IMR-90 (cell line): ENCODE measurements around the gene SNCA. TPM values are rescaled to one million over a fixed set of nuclear protein-coding genes. Genes with fewer than 3 reads are reported as not detected.

Source experiments
- ATAC-seq: fragments of 200-7000 bp; cut with Tn5 transposase; 2 replicates; pipeline ENCODE4 v1.9.1; 2020; ENCODE audit warnings: low read depth, mild to moderate bottlenecking, moderate library complexity
- BruUV-seq: library from RNA; stranded (reverse); fragments of 400-500 nt; replicated peaks from 2 replicates; lab custom pipeline; 2021; lab: Mats Ljungman, UMichigan
- CTCF ChIA-PET: fragments of 300-600 bp; formaldehyde crosslinking; extraction: SDS; loops from one replicate; lab custom pipeline; 2021; ENCODE audit warnings: antibody characterized with exemption; lab: Yijun Ruan, JAX
- POLR2A ChIA-PET: fragments of 300-600 bp; sonication (Branson Sonifier 250); formaldehyde crosslinking; loops from one replicate; lab custom pipeline; 2022; ENCODE audit warnings: antibody characterized with exemption; ENCODE audit not compliant: unreplicated experiment; lab: Charles Lee
- DNase-seq: peaks from one replicate; pipeline ENCODE4 v3.0.0; 2013
- H2AFZ ChIP-seq: replicated peaks from 2 replicates; pipeline ENCODE3; 2013; ENCODE audit warnings: low read length, mild to moderate bottlenecking; ENCODE audit not compliant: poor library complexity
- H2AK5ac ChIP-seq: 2 replicates; pipeline ENCODE4 v1.6.1; 2013; ENCODE audit warnings: low read depth, low read length, inconsistent platforms
- H2AK9ac ChIP-seq: replicated peaks from 2 replicates; pipeline ENCODE3; 2013; ENCODE audit warnings: mild to moderate bottlenecking, low read depth, low read length, moderate library complexity; ENCODE audit not compliant: poor library complexity
- H2BK120ac ChIP-seq: 2 replicates; pipeline ENCODE4 v1.6.1; 2013; ENCODE audit warnings: low read depth, low read length, inconsistent platforms
- H2BK15ac ChIP-seq: 3 replicates; pipeline ENCODE4 v1.6.1; 2013; ENCODE audit warnings: low read depth, low read length, inconsistent platforms
- H2BK20ac ChIP-seq: 2 replicates; pipeline ENCODE4 v1.6.1; 2013; ENCODE audit warnings: low read depth, mild to moderate bottlenecking, inconsistent platforms, low read length, moderate library complexity
- H2BK5ac ChIP-seq: 2 replicates; pipeline ENCODE4 v1.6.1; 2013; ENCODE audit warnings: mild to moderate bottlenecking, low read depth, low read length, inconsistent platforms; ENCODE audit not compliant: poor library complexity, severe bottlenecking
- H3K14ac ChIP-seq: replicated peaks from 2 replicates; pipeline ENCODE4 v1.6.1; 2013; ENCODE audit warnings: low read depth, low read length, inconsistent platforms
- H3K18ac ChIP-seq: 2 replicates; pipeline ENCODE4 v1.6.1; 2013; ENCODE audit warnings: low read depth, low read length, control low read depth
- H3K23ac ChIP-seq: 2 replicates; pipeline ENCODE4 v1.6.1; 2013; ENCODE audit warnings: low read depth, low read length, inconsistent platforms
- H3K27ac ChIP-seq: 2 replicates; pipeline ENCODE4 v1.5.1; 2013; ENCODE audit warnings: mild to moderate bottlenecking, control low read depth, low read length; ENCODE audit not compliant: insufficient read depth
- H3K27me3 ChIP-seq: 2 replicates; pipeline ENCODE4 v1.6.1; 2013; ENCODE audit warnings: low read length; ENCODE audit not compliant: control insufficient read depth, insufficient read depth
- H3K36me3 ChIP-seq: 2 replicates; pipeline ENCODE4 v1.6.1; 2013; ENCODE audit warnings: low read length, mixed read lengths; ENCODE audit not compliant: control insufficient read depth, insufficient read depth
- H3K4ac ChIP-seq: 2 replicates; pipeline ENCODE4 v1.6.1; 2013; ENCODE audit warnings: low read depth, low read length, inconsistent platforms
- H3K4me1 ChIP-seq: 2 replicates; pipeline ENCODE4 v1.6.1; 2013; ENCODE audit warnings: low read length, mixed read lengths; ENCODE audit not compliant: control insufficient read depth, insufficient read depth
- H3K4me2 ChIP-seq: 2 replicates; pipeline ENCODE4 v1.6.1; 2013; ENCODE audit warnings: low read depth, mild to moderate bottlenecking, control low read depth, low read length, moderate library complexity
- H3K4me3 ChIP-seq: 2 replicates; pipeline ENCODE4 v1.5.1; 2013; ENCODE audit warnings: low read depth, mild to moderate bottlenecking, control low read depth, low read length, moderate library complexity; ENCODE audit not compliant: insufficient read depth
- H3K56ac ChIP-seq: 2 replicates; pipeline ENCODE4 v1.6.1; 2013; ENCODE audit warnings: low read length, inconsistent platforms; ENCODE audit not compliant: insufficient read depth; ENCODE audit errors: extremely low read depth
- H3K79me1 ChIP-seq, 2 experiments: 2 replicates each; pipeline ENCODE4 v1.6.1; 2013; ENCODE audit warnings: low read length in 2 of 2, inconsistent platforms in 1 of 2, low read depth in 1 of 2
- H3K9ac ChIP-seq: 2 replicates; pipeline ENCODE4 v1.6.1; 2013; ENCODE audit warnings: low read depth, low read length, control low read depth
- H3K9me1 ChIP-seq: 2 replicates; pipeline ENCODE4 v1.6.1; 2013; ENCODE audit warnings: low read length, inconsistent platforms; ENCODE audit not compliant: insufficient read depth
- H3K9me3 ChIP-seq: 2 replicates; pipeline ENCODE4 v1.6.1; 2013; ENCODE audit warnings: low read length; ENCODE audit not compliant: control insufficient read depth, insufficient read depth
- H4K20me1 ChIP-seq: 2 replicates; pipeline ENCODE4 v1.6.1; 2013; ENCODE audit warnings: low read length, inconsistent platforms; ENCODE audit not compliant: insufficient read depth
- H4K5ac ChIP-seq: 2 replicates; pipeline ENCODE4 v1.6.1; 2013; ENCODE audit warnings: mild to moderate bottlenecking, low read depth, low read length, control low read depth
- H4K8ac ChIP-seq, 2 experiments: 2 replicates each; pipeline ENCODE4 v1.6.1; 2013; ENCODE audit warnings: low read depth in 2 of 2, low read length in 2 of 2, control low read depth in 1 of 2, inconsistent platforms in 1 of 2
- H4K91ac ChIP-seq: 2 replicates; pipeline ENCODE4 v1.6.1; 2013; ENCODE audit warnings: low read depth, low read length, inconsistent platforms; ENCODE audit not compliant: insufficient read depth
- BHLHE40 ChIP-seq: fragments of 150-350 bp; IDR thresholded peaks from 2 replicates; pipeline ENCODE4 v1.6.1; 2016; ENCODE audit warnings: mild to moderate bottlenecking, low read depth, low read length
- CEBPB ChIP-seq: IDR thresholded peaks from 2 replicates; pipeline ENCODE4 v1.6.1; 2012; ENCODE audit warnings: low read depth, low read length, improper control_type of control experiment
- CHD1 ChIP-seq: IDR thresholded peaks from 2 replicates; pipeline ENCODE4 v1.6.1; 2012; ENCODE audit warnings: low read depth, low read length, improper control_type of control experiment
- CTCF ChIP-seq: conservative IDR thresholded peaks from 2 replicates; pipeline ENCODE4 v1.5.1; 2012; ENCODE audit warnings: mild to moderate bottlenecking, low read depth, low read length, improper control_type of control experiment
- ELK1 ChIP-seq: fragments of 150-350 bp; IDR thresholded peaks from 2 replicates; pipeline ENCODE4 v1.6.1; 2016; ENCODE audit warnings: low read depth, mild to moderate bottlenecking, low read length, moderate library complexity, borderline replicate concordance
- MAFK ChIP-seq: IDR thresholded peaks from 2 replicates; pipeline ENCODE4 v1.6.1; 2012; ENCODE audit warnings: low read depth, low read length, improper control_type of control experiment
- MAZ ChIP-seq: IDR thresholded peaks from 2 replicates; pipeline ENCODE4 v1.6.1; 2012; ENCODE audit warnings: low read depth, mild to moderate bottlenecking, low read length, improper control_type of control experiment, moderate library complexity, borderline replicate concordance
- MXI1 ChIP-seq: IDR thresholded peaks from 2 replicates; pipeline ENCODE4 v1.6.1; 2012; ENCODE audit warnings: low read depth, mild to moderate bottlenecking, low read length, moderate library complexity, borderline replicate concordance
- NFE2L2 ChIP-seq: fragments of 150-350 bp; IDR thresholded peaks from 2 replicates; pipeline ENCODE4 v1.6.1; 2016; ENCODE audit warnings: low read depth, mild to moderate bottlenecking, low read length
- POLR2A ChIP-seq: IDR thresholded peaks from 2 replicates; pipeline ENCODE4 v1.6.1; 2012; ENCODE audit warnings: mild to moderate bottlenecking, low read depth, low read length
- RAD21 ChIP-seq: IDR thresholded peaks from 2 replicates; pipeline ENCODE4 v1.6.1; 2012; ENCODE audit warnings: low read length, improper control_type of control experiment
- RCOR1 ChIP-seq: IDR thresholded peaks from 2 replicates; pipeline ENCODE4 v1.6.1; 2012; ENCODE audit warnings: mild to moderate bottlenecking, low read length, improper control_type of control experiment; ENCODE audit not compliant: insufficient replicate concordance
- RFX5 ChIP-seq: IDR thresholded peaks from 2 replicates; pipeline ENCODE4 v1.8.0; 2012; ENCODE audit warnings: low read depth, mild to moderate bottlenecking, low read length, moderate library complexity
- SMC3 ChIP-seq: fragments of 150-350 bp; IDR thresholded peaks from 2 replicates; pipeline ENCODE4 v1.6.1; 2016; ENCODE audit warnings: low read depth, mild to moderate bottlenecking, antibody characterized with exemption, low read length, moderate library complexity
- USF2 ChIP-seq: fragments of 150-350 bp; IDR thresholded peaks from 2 replicates; pipeline ENCODE4 v1.6.1; 2017; ENCODE audit warnings: mild to moderate bottlenecking, antibody characterized with exemption, low read length, low read depth
- WGBS, 2 experiments: methylation state at CpG; one replicate each; pipeline versions ENCODE4 v1.1.5 to v1.1.7; 2013; ENCODE audit warnings: missing lambda C conversion rate in 2 of 2; ENCODE audit not compliant: insufficient read length in 1 of 2; ENCODE audit errors: extremely low coverage in 2 of 2; 5-methylcytosine and 5-hydroxymethylcytosine counted together
- dilution Hi-C: fragments of 300-500 bp; cut with HindIII; formaldehyde crosslinking; loops from one replicate; pipeline ENCODE4 v1.14.3; 2018; ENCODE audit warnings: low sequenced_read_pairs; ENCODE audit not compliant: unreplicated experiment
- in situ Hi-C: fragments of 300-500 bp; cut with MboI; formaldehyde crosslinking; loops from 3 replicates; pipeline ENCODE4 v1.14.3; 2019; ENCODE audit warnings: low sequenced_read_pairs, inconsistent platforms, mixed read lengths
- intact Hi-C: fragments of 100-400 bp; cut with micrococcal nuclease; formaldehyde crosslinking; loops from 2 replicates; pipeline ENCODE4 v1.10.0; 2022
- polyA plus RNA-seq, 3 experiments: library from polyadenylated mRNA; depleted of rRNA; stranded (reverse); fragments of >200 nt; gene quantifications; 2 replicates each; pipeline ENCODE4 v1.2.3, GENCODE V29; 2012; ENCODE audit warnings: low replicate concordance in 1 of 3
- total RNA-seq: library from RNA; depleted of rRNA; stranded (reverse); fragments of >200 nt; gene quantifications from 2 replicates; pipeline ENCODE4 v1.2.3, GENCODE V29; 2012

The SNCA gene
- total and polyA plus RNA-seq, 2 of the 4 experiments (the other 2 are of a cell fraction) = 0.36 to 0.46 TPM

- peak overlapping the region; percentile 74 for H4K5ac ChIP-seq
- no peak overlapping the region for H3K23ac ChIP-seq
- no peak for DNase-seq
- H3K9me1 ChIP-seq = peaks cover 6% of the 10 kb centered on the region; the same call in 1 of the 2 replicates
- in situ Hi-C loops (no loop called here), intact Hi-C loops (no loop called here), dilution Hi-C loops (no loop called here)
- H3K4me3 ChIP-seq = no peak overlapping the region
- peaks cover 7% of the 10 kb centered on the region for H3K4me1 ChIP-seq
- no peak overlapping the region; the same call in 1 of the 2 replicates for H3K4ac ChIP-seq
- no peaks in the 10 kb centered on the region for H3K36me3 ChIP-seq
- H3K27me3 ChIP-seq = no peaks in the 10 kb centered on the region
- H3K9me3 ChIP-seq = no peaks in the 10 kb centered on the region
- peaks cover 5% of the 10 kb centered on the region; the same call in 1 of the 2 replicates for H4K20me1 ChIP-seq
- ATAC-seq = no peak
- no peak overlapping the region for H3K4me2 ChIP-seq
- no peak overlapping the region for H3K9ac ChIP-seq
- H2BK15ac ChIP-seq = no peak overlapping the region
- no peak overlapping the region for H2AK9ac ChIP-seq
- no peak overlapping the region for H3K56ac ChIP-seq
- no peak overlapping the region for H2AFZ ChIP-seq
- ChIA-PET CTCF (no interaction called here), POLR2A (no interaction called here)
- peak overlapping the region; percentile 93 for H3K18ac ChIP-seq
- no peak overlapping the region for H3K27ac ChIP-seq
- H3K79me1 ChIP-seq = no peaks in the 10 kb centered on the region
- no TSS peak for BruUV-seq
- TF ChIP-seq POLR2A = no peak
- TF ChIP-seq CEBPB = no peak
- TF ChIP-seq ELK1 = no peak
- no peak for TF ChIP-seq MAZ
- TF ChIP-seq SMC3 = no peak
- TF ChIP-seq USF2 = no peak
- TF ChIP-seq MAFK = no peak
- TF ChIP-seq MXI1 = no peak
- TF ChIP-seq CTCF = no peak
- TF ChIP-seq NFE2L2 = no peak
- TF ChIP-seq RAD21 = no peak
- no peak for TF ChIP-seq RFX5
- no peak for TF ChIP-seq BHLHE40
- TF ChIP-seq RCOR1 = no peak
- TF ChIP-seq CHD1 = no peak
- WGBS, 2 experiments = no CpG with 5 or more reads among the region's 4 CpGs
- peak overlapping the region in 1 of 2 experiments; percentile 7; a peak in 1 of 4 replicates for H4K8ac ChIP-seq
- peak overlapping the region; percentile 19; the same call in 1 of the 2 replicates for H4K91ac ChIP-seq
- H3K14ac ChIP-seq = no peak overlapping the region
- H2BK5ac ChIP-seq = no peak overlapping the region
- H2AK5ac ChIP-seq = peak overlapping the region; percentile 10; the same call in 1 of the 2 replicates
- peak overlapping the region; percentile 7; the same call in 1 of the 2 replicates for H2BK120ac ChIP-seq
- H2BK20ac ChIP-seq = 0 out of 2 replicates have a peak overlapping the region, but pooled peaks have one; percentile 36
Measured at GRCh38 chr4:89754531-89754930, 82.4 kb downstream of the SNCA start.
